Lung (tissue), 12 donors: ENCODE results near the gene DOC2A. TPM values are rescaled to one million over a fixed set of nuclear protein-coding genes. Genes with fewer than 3 reads are reported as not detected.
"Not testable (repeated sequence)": the region's sequence is repeated elsewhere in the genome, so short reads cannot be mapped to it uniquely, and the experiment has no call there.

Source experiments
- ATAC-seq: fragments of 200-7000 bp; cut with Tn5 transposase; one replicate; pipeline ENCODE4 v1.9.1; 2020; ENCODE audit warnings: moderate number of reproducible peaks; ENCODE audit not compliant: insufficient read depth, low FRiP score
- DNase-seq, 3 donors: peaks; one replicate each; pipeline ENCODE4 v3.0.0-alpha.2; 2013 to 2017
- H3K27ac ChIP-seq, 2 donors: one replicate each; pipeline ENCODE4 v1.5.1; 2013; ENCODE audit warnings: mild to moderate bottlenecking in 2 of 2, moderate library complexity in 2 of 2, control low read depth in 1 of 2, inconsistent platforms in 1 of 2, low read depth in 1 of 2, low read length in 1 of 2
- H3K27me3 ChIP-seq, 3 donors: one replicate each; pipeline ENCODE4 v1.5.1; 2013; ENCODE audit warnings: low read length in 2 of 3; ENCODE audit not compliant: control insufficient read depth in 3 of 3, insufficient read depth in 3 of 3
- H3K36me3 ChIP-seq, 4 donors: one replicate each; pipeline ENCODE4 v1.5.1; 2013; ENCODE audit warnings: low read length in 4 of 4, mild to moderate bottlenecking in 1 of 4, moderate library complexity in 1 of 4; ENCODE audit not compliant: control insufficient read depth in 4 of 4, insufficient read depth in 4 of 4
- H3K4me1 ChIP-seq, 5 donors: one replicate each; pipeline ENCODE4 v1.5.1; 2013; ENCODE audit warnings: low read length in 5 of 5, mild to moderate bottlenecking in 2 of 5, moderate library complexity in 1 of 5; ENCODE audit not compliant: control insufficient read depth in 5 of 5, insufficient read depth in 5 of 5
- H3K4me3 ChIP-seq: one replicate; pipeline ENCODE4 v1.5.1; 2013; ENCODE audit warnings: mild to moderate bottlenecking, control low read depth, moderate library complexity
- H3K9ac ChIP-seq, 2 donors: one replicate each; pipeline ENCODE4 v1.5.1; 2013; ENCODE audit warnings: low read length in 2 of 2, control low read depth in 1 of 2; ENCODE audit not compliant: insufficient read depth in 1 of 2
- H3K9me3 ChIP-seq, 4 donors: one replicate each; pipeline ENCODE4 v1.5.1; 2013; ENCODE audit warnings: low read length in 3 of 4, mild to moderate bottlenecking in 1 of 4, moderate library complexity in 1 of 4; ENCODE audit not compliant: control insufficient read depth in 4 of 4, insufficient read depth in 3 of 4
- WGBS, 2 donors: extraction: QIAGEN DNeasy Blood & Tissue Kit; methylation state at CpG; one replicate each; pipeline ENCODE4 v1.1.7; 2013; 5-methylcytosine and 5-hydroxymethylcytosine counted together
- polyA plus RNA-seq, 2 donors: library from polyadenylated mRNA; stranded (reverse); fragments of 200-250 nt; gene quantifications; one replicate each; pipeline ENCODE4 v1.2.1, GENCODE V29; 2013
- total RNA-seq, 2 donors: library from RNA; depleted of rRNA in 1 of 2; stranded (reverse); fragments of >200 nt in 1 of 2; gene quantifications; one replicate each; pipeline ENCODE4 v1.2.1, GENCODE V29; 2014 to 2021
- TF ChIP-seq, protein P1 (sequence below): IDR thresholded peaks from 2 replicates; pipeline ENCODE4 v1.5.1; 2012; ENCODE audit warnings: mild to moderate bottlenecking; ENCODE audit errors: control extremely low read depth, extremely low read depth
- donor health status: control.
- donor health status: control.
- donor health status: Bipolar disorder and iron deficiency.
- donor health status: healthy.
- donor health status: DM: yes; HTN: yes; CAD: no.

DOC2A gene
- total and polyA plus RNA-seq, 4 donors, result 1.4 to 8.7 (median 2.7) TPM

DNA sequence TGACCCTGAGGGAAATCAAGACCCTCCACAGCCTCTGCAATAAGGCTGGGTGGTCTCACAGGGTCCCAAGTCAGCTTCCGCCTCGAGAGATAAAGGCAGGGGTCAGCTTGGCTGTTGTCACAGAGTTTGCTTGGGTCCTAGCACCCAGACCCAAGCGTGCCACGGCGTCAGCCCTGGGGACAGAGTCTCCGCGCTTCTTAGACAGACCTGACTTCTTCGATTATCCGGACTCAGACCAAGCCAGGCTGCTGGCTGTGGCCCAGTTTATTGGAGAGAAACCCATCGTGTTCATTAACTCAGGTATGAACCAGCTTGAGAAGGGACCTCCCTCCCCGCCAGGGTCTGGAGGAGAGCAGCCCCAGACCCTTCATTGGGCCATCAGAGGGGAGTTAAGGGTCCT, 12.8 kb upstream of the DOC2A start:
- TF ChIP-seq, protein P1, sequence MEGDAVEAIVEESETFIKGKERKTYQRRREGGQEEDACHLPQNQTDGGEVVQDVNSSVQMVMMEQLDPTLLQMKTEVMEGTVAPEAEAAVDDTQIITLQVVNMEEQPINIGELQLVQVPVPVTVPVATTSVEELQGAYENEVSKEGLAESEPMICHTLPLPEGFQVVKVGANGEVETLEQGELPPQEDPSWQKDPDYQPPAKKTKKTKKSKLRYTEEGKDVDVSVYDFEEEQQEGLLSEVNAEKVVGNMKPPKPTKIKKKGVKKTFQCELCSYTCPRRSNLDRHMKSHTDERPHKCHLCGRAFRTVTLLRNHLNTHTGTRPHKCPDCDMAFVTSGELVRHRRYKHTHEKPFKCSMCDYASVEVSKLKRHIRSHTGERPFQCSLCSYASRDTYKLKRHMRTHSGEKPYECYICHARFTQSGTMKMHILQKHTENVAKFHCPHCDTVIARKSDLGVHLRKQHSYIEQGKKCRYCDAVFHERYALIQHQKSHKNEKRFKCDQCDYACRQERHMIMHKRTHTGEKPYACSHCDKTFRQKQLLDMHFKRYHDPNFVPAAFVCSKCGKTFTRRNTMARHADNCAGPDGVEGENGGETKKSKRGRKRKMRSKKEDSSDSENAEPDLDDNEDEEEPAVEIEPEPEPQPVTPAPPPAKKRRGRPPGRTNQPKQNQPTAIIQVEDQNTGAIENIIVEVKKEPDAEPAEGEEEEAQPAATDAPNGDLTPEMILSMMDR, result no peak
- peaks cover 0 to 16% (median 2%) of the 10 kb centered on the region in 3 donors for H3K27me3 ChIP-seq
- no peak overlapping the region for H3K27ac ChIP-seq
- 80 to 85% methylated on average over 11 of the region's 11 CpGs for WGBS, 2 donors
- no peak overlapping the region for H3K9ac ChIP-seq
- H3K4me3 ChIP-seq, result no peak overlapping the region
- peaks cover 0 to 16% (median 0%) of the 10 kb centered on the region in 5 donors for H3K4me1 ChIP-seq
- H3K36me3 ChIP-seq, result no peaks in the 10 kb centered on the region
- DNase-seq, result no peak
- ATAC-seq, result no peak
- H3K9me3 ChIP-seq, result no peaks in the 10 kb centered on the region

- Histone ChIP-seq H3K4me3 (no peak within 1 kb of the TSS), H3K9ac (no peak within 1 kb of the TSS), H3K9me3 (no peaks in the 10 kb centered on the region), H3K36me3 (no peaks in the 10 kb centered on the region), H3K4me1 (peaks cover 0 to 9% (median 0%) of the 10 kb centered on the region in 5 donors), H3K27me3 (peaks cover 0 to 16% (median 2%) of the 10 kb centered on the region in 3 donors), H3K27ac (no peak within 1 kb of the TSS)
- ATAC-seq (no peak), DNase-seq (no peak)
- 82 to 86% methylated on average over 6 of the region's 6 CpGs for WGBS, 2 donors
- TF ChIP-seq, protein P1, result no peak
Measured at GRCh38 chr16:30022887-30023286, 12.1 kb upstream of the DOC2A start, which contains the start of gene C16orf92. TSS of gene C16orf92 (plus strand) at chr16:30023198. CDS start at chr16:30023341, 143 bp downstream.

DNA sequence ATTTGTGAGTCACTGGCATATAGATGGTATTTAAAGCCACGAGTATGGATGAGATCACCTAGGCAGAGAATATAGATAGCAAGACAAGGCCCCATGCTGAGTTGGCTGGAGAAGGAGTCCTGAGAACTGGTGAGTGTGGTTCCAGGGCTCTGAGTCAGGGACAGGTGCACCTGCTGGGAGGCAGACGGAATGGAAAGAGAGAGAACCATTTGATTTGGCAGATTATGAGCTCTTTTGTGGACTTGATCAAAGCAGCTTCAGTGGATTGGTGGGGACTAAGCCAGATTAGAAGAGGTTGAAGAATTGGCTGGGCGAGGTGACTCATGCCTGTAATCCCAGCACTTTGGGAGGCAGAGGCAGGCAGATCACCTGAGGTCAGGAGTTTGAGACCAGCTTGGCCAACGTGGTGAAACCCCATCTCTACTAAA, 7.9 kb upstream of the DOC2A start:
- ATAC-seq, result no peak
- Histone ChIP-seq H3K9me3 (no peaks in the 10 kb centered on the region), H3K4me1 (peaks cover 0 to 8% (median 0%) of the 10 kb centered on the region in 5 donors), H3K9ac (no peak overlapping the region), H3K27ac (no peak overlapping the region), H3K27me3 (peaks cover 0 to 6% (median 2%) of the 10 kb centered on the region in 3 donors), H3K4me3 (no peak overlapping the region), H3K36me3 (no peaks in the 10 kb centered on the region)
- 76 to 81% methylated on average over 4 of the region's 4 CpGs for WGBS, 2 donors
- DNase-seq, result no peak
- TF ChIP-seq, protein P1, result no peak

GRCh38 chr16:30017937-30018336, 7.1 kb upstream of the DOC2A start:
- WGBS, 2 donors, result 83 to 97% methylated on average over 4 of the region's 4 CpGs
- H3K9ac ChIP-seq, H3K4me1 ChIP-seq, H3K9me3 ChIP-seq, DNase-seq, ATAC-seq, H3K27me3 ChIP-seq, H3K4me3 ChIP-seq, H3K36me3 ChIP-seq, H3K27ac ChIP-seq: not testable (repeated sequence)
